GM19455 (cell line): ENCODE data around the gene PPP1R13L.
"Not testable (repeated sequence)": the region's sequence is repeated elsewhere in the genome, so short reads cannot be mapped to it uniquely, and the experiment has no call there.

ENCODE experiments used
- ATAC-seq: cut with Tn5 transposase; IDR thresholded peaks from one replicate; pipeline ENCODE4 v1.9.1; 2021; ENCODE audit not compliant: unreplicated experiment

Gene PPP1R13L

GRCh38 chr19:45437328-45437727, 32.5 kb upstream of the PPP1R13L start:
- ATAC-seq: no peak

DNA sequence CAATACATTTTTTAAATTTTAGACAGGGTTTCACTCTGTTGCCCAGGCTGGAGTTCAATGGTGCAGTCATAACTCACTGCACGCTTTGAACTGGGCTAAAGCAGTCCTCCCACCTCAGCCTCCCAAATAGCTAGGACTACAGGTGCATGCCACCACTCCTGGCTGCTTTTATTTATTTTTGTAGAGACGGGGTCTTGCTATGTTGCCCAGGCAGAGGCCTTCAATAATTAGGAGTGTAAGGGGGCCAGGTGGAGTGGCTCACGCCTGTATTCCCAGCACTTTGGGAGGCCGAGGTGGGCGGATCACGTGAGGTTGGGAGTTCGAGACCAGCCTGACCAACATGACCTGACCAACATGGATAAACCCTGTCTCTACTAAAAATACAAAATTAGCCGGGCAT, 27.7 kb upstream of the PPP1R13L start:
- ATAC-seq: not testable (repeated sequence)

DNA sequence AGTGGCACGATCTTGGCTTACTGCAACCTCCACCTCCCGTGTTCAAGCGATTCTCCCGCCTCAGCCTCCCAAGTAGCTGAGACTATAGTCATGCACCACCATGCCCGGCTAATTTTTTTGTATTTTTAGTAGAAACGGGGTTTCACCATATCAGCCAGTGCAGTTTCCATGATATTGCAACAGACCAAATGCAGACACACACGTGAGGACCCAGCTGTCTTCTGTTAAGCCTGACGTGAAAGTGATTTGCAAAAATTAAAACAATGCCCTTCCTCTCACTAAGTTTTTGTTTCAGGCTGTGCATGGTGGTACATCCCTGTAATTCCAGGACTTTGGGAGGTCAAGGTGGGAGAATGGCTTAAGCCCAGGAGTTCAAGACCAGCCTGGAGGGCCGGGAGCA, 26.1 kb upstream of the PPP1R13L start:
- not testable (repeated sequence) for ATAC-seq

DNA sequence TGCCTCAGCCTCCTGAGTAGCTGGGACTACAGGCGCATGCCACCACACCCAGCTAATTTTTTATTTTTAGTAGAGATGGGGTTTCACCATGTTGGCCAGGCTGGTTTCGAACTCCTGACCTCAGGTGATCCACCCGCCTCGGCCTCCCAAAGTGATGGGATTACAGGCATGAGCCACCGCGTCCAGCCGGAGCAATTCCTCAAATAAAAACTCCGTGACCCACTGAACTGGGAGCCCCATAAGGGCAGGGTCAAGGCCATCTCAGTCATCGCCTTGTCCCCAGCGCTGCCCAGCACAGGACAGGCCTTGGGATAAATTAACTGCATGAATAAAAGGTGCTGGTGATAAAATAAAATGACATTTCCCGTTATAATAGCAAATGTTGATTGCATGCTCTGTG, 25.0 kb upstream of the PPP1R13L start:
- not testable (repeated sequence) for ATAC-seq

GRCh38 chr19:45428384-45429231, 23.7 kb upstream of the PPP1R13L start:
- ATAC-seq: no peak

DNA sequence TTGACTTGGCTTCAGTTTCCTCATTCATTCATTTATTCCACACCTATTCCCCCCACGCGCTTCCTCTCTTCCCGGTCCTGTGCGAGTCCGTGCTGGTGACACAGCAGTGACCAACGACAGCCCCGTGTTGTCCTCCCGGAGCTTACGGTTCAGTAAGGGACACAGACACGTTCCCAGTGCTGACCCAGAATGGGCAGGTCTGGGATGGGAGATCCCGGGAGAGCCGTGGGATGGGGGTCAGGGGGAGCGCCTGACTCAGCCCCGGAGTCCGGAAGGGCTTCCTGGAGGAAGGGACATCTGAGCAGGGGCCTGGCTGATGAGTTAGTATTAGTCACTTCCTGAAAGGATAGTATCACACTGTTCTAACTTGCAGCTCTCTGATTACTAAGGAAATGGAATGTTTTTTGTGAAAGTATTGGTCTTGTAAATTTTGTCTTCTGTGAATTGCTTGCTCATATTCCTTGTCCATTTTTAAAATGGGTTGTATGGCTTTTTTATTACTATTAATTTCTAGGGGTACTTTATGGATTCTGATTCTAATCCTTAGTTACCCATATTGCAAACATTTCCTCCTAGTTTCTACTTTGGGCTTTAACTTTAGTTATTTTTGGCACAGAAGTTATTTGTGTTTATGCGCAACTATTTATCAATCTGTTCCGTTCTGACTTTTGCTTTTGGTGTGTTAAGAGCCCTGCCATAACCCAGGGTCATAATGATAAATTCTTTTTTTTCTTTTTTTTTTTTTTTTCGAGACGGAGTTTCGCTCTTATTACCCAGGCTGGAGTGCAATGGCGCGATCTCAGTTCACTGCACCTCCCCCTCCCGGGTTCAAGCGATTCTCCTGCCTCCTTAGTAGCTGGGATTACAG, 19.6 kb upstream of the PPP1R13L start:
- no peak for ATAC-seq

DNA sequence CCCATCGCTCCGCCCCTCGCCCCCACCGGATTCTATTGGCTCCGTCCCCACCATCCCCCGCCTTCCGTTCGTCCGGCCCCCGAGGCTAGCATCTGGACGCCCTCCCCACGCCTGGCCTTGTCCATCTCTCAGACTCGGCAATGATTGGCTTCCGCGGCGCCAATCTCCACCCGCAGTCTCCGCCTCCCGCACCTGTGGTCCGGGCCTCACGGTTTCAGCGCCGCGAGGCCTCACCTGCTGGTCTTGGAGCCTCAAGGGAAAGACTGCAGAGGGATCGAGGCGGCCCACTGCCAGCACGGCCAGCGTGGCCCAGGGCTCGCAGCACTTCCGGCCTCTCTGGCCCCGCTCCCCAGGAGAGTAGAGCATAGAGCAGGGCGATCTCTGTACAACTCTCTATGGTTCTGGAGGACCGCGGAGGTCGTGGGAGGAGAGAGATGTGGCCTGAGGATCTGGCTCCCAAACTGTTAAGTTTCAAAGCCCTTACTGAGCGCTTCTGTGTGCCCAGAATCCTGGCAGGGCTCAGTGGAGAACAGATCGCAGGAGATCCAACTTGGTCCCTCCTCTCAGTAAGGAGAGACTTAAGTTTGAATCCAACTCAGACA, 18.8 kb upstream of the PPP1R13L start, which contains the start of gene ERCC1:
TSS of gene ERCC1 (minus strand) at position 329 of the 602 bp plus-strand sequence. CDS start 543 bp downstream, outside the sequence.
- ATAC-seq: peak; percentile 60

GRCh38 chr19:45423033-45423588, 18.2 kb upstream of the PPP1R13L start:
- no peak for ATAC-seq

- ATAC-seq: no peak
Measured at GRCh38 chr19:45421947-45422498, 17.2 kb upstream of the PPP1R13L start.

DNA sequence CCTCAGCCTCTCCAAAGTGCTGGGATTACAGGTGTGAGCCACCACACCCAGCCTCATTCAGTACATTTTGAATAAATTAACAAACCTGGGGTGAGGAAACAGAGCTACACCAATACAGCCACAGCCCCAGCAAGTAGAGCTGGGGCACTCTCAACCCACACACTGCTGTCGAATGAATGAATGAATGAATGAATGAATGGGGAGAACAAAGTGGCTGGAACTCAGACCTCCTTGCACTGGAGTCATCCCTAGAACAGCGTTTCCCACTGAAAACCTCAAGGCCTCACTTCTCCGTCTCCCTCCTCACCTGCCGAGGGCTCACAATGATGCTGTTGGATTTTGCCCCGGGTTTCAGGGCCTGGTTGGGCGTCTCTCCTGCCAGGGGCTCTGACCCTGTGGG, 16.0 kb upstream of the PPP1R13L start:
- ATAC-seq: no peak

- no peak for ATAC-seq
Measured at GRCh38 chr19:45420356-45420755, 15.5 kb upstream of the PPP1R13L start.

GRCh38 chr19:45419895-45420294, 15.0 kb upstream of the PPP1R13L start:
- no peak for ATAC-seq

GRCh38 chr19:45419396-45419795, 14.5 kb upstream of the PPP1R13L start:
- peak; percentile 51 for ATAC-seq

- no peak for ATAC-seq
Measured at GRCh38 chr19:45418802-45419201, 13.9 kb upstream of the PPP1R13L start.

DNA sequence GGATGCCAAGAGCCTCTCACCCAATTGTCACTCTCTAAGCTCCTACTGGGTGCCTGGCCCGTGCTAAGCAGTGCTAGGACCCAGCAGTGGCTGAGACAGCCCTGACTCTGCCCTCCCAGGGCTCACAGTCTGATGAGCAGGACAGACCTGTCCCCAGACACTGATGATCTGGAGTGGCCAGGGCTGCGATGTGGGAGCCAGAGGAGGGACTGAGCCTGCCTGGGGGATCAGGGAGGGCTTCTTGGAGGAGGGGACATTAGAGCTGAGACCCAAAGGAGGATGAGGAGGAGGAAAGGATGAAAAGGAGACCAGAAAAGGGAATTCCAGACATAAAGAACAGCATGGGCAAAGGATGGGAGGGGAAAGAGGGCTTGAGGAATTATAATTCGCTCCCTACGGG, 12.3 kb upstream of the PPP1R13L start:
- ATAC-seq: no peak

GRCh38 chr19:45414468-45414867, 9.6 kb upstream of the PPP1R13L start:
- ATAC-seq: no peak

DNA sequence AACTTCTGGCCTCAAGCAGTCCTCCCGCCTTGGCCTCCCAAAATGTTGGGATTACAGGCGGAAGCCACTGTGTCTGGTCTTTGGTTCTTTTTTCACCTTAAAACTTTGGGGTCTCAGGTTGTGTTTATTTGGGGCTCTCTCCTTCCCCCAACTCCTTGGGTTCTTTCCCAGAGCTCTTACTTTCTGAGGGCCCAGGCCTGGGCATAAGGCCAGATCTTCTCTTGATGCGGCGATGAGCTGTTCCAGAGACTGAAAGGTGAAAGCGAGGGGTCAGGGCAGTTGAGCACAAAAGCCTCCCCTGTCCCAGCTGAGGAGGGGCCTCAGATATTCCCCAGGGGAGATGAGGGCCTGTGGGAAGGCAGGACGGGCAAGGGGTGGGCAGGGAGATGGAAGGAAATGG, 8.6 kb upstream of the PPP1R13L start:
- ATAC-seq: no peak

GRCh38 chr19:45410330-45410729, 5.5 kb upstream of the PPP1R13L start:
- not testable (repeated sequence) for ATAC-seq

GRCh38 chr19:45409557-45409920, 4.7 kb upstream of the PPP1R13L start:
- ATAC-seq: no peak

DNA sequence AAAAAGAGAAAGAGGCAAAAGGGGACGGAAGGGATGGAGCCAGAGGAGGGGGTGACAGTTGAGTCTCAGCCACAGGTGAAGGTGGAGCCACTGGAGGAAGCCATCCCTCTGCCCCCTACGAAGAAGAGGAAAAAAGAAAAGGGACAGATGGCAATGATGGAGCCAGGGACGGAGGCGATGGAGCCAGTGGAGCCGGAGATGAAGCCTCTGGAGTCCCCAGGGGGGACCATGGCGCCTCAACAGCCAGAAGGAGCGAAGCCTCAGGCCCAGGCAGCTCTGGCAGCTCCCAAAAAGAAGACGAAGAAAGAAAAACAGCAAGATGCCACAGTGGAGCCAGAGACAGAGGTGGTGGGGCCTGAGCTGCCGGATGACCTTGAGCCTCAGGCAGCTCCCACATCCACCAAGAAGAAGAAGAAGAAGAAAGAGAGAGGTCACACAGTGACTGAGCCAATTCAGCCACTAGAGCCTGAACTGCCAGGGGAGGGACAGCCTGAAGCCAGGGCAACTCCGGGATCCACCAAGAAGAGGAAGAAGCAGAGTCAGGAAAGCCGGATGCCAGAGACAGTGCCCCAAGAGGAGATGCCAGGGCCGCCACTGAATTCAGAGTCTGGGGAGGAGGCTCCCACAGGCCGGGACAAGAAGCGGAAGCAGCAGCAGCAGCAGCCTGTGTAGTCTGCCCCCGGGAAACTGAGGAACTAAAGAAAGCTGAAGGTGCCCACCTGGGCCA, 4.1 kb upstream of the PPP1R13L start:
- ATAC-seq: no peak
